ENCODE results near the gene PHLDA3.
"Not testable (repeated sequence)": the region's sequence is repeated elsewhere in the genome, so short reads cannot be mapped to it uniquely, and the experiment has no call there.

Gene PHLDA3

DNA sequence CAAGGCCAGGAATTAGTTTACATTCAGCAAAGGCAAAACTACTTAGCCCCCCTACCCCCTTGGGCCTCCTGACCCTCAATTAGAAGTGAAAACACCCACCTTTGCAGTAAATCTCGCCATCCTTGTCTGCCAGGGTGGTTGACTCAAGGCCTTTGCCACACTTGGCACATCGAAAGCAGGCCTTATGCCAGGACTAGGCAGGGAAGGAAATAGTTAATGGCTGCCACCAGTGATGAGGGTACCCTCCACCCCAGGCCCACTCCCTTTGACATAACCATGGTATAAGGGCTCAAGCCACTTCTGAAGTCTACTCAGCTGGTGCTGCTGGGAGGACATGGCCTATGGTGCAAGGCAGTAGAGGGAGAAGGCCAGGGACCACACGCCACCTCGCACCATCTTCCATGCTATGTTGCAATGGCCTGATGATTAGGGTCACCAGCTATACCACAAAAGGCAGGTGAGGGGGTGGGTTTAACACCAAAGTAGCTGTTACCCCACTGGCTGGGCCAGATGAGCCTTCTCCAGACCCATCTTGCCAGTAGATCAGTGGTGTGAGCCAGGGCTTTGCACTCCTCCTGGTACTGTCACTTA lies 16.3 kb upstream of the PHLDA3 start:
- DNase-seq = no peak

DNA sequence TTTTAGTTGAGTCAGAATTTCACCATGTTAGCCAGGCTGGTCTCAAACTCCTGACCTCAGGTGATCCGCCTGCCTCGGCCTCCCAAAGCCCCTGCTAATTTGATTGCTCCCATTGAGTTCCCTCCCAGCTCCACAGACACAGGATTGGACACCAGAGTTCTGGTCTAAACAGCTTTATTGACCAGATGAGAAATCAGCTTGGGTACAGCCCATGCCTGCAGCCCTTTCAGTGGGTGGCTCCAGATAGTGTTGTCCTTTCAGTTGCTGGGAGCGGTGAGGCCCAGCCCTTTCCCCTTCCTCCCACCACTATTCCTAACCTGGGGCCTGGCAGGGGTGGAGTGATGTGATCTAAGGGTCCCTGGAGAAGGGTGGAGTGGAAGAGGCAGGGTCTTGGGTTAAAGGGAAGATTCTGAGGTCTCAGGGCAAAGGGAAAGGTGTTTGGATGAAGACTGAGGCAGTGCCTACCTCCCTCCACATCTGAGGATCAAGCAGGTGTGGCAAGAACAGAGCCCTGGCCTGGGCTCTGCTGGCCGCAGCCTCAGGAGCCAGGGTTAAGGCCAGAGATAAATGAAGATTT lies 14.5 kb upstream of the PHLDA3 start:
- no peak for DNase-seq

DNA sequence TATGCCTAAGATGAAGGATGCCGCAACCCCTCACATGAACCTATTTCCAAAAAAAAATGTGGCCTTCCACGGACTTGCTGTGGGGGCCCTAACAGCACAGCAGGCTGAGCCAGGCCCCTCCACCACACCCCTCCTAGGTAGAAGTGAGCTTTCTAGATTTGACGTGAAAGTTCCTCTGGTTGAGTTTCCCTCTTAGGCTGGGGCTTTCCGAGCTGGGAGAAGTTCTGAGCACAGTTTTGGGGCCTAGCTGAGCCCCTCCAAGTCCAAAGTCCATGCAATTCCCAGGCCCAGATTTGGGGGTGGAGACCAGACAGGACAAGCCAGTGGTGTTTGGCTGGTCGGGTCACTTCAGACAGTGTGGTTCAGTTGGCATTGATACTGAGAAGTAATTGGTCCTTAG lies 13.8 kb upstream of the PHLDA3 start:
- DNase-seq = no peak

DNA sequence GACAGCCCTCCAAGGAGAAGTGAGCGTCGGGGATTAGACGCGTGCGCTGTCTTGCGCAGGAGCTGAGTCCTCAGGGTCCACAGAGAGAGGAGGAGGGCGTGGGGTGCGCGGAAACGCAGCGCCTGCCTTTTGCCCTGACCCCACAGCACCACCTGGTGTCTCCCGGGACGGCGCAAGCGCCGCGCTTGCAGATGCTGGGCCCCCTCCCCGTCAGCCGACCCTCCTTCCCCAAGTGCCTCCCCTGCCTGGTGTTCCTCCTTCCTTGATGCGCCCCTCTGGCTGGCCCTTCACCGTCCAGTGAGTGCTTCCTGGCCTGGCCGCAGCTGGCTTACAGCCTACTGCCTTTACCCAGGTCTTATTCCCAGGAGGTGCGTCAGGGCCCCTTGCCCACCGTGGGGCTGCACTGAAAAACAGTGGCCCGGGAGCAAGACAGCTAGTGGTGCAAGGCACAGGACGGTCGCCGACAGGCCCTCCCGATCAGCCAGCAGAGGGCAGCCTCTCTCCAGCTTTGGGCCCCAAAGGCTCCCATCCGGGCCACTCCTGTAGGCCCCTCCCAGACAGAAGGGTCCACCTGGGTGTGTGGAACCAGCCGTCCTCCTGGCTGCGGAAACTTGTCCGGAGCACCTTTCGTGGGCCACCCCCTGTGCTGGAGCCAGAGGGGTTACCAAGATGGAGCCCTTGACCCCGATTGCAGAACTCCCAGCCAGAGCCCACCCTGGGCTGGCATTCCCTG lies 12.9 kb upstream of the PHLDA3 start:
- peak; percentile 77 for DNase-seq

DNA sequence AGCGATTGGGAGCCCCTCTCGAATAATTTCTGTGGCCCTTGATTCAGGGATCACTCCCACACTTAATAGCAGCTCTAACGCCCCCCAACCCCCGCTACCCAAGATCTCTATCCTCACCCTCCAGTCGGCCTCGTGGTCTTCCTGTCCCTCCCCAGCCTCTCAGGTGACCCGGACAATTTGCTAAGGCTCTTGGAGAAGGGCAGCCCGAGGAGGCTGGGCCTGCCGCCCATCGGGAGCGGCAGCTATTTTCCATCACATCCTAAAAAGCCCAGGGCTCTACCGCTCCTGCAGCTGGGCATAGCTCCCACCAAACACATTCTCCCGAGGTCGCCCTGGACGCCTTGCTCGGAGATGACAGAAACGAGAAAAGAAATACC lies 12.0 kb upstream of the PHLDA3 start:
- DNase-seq = no peak

DNA sequence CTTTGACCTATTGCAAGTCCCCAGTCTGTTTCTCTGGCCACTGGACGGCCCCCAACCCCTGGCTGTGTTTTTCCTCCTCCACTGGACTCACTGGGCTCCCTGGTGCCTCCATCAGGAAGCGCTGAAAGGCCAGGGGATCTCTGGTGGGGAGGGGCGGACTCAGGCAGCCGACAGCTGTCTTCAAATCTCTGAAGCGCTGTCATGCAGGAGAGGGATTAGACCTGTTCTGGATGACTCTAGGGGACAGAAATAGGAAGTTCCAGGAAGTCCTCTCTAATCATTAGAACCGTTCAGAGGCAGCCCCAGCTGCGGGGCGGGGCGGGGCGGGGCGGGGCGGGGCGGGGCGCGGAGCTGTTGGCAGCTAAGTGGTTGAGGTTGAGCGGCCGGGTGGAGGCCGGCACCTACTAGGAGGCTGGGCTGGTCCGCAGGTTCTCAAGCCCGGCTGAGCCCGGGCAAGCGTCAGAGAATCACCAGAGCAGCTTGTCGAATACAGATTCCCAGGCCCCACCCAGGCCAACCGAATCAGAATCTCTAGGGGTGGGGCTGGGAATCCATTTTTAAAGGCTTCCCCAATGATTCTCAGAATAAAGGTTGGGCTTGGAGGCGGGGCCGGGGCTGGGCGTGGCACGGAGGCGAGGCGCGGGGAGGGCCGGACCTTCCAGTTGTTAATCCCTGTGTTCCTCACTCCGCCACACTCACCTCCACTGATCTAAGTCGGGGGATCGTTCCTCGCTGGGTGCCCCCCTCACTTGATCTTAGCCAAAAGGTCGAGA lies 11.4 kb upstream of the PHLDA3 start:
- no peak for DNase-seq

DNA sequence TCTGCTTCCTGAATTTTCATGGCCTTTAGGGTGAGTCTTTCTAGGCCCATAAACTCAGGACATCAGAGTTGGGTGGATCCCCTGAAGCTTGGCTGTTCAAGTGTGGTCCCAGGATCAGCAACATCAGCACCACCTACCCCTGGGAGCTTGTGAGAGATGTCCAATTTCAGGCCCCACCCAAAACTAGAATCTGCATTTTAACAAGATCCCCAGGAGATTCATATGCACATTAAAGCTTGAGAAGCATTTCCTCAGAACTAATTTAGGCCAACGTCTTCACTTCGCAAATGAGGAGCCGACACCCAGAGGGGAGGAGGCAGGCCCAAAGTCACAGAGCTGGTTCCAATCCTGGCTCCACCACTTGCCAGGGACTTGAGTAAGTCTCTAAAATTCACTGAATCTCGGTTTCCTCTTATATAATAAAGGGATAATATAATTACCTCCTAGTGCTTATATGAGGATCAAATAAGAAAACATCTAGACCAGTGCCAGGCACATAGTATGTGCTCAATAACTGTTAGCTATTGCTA lies 10.3 kb upstream of the PHLDA3 start:
- DNase-seq = no peak

DNA sequence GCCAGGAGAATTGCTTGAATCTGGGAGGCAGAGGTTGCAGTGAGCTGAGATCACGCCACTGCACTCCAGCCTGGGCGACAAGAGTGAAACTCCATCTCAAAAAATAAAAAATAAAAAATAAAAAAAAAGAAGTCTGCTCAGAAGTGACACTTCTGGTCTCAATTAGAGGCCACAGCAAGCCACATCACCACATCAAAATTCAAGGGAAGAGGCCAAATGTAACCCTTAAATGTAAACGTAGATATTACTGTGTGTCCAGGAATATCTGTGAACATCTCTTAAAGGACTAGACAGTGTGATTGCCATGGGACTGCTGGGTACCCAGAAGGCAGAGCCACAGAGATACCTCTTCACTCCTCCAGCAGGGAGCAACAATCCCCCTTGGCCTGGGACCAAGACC lies 9.7 kb upstream of the PHLDA3 start:
- DNase-seq = not testable (repeated sequence)

DNA sequence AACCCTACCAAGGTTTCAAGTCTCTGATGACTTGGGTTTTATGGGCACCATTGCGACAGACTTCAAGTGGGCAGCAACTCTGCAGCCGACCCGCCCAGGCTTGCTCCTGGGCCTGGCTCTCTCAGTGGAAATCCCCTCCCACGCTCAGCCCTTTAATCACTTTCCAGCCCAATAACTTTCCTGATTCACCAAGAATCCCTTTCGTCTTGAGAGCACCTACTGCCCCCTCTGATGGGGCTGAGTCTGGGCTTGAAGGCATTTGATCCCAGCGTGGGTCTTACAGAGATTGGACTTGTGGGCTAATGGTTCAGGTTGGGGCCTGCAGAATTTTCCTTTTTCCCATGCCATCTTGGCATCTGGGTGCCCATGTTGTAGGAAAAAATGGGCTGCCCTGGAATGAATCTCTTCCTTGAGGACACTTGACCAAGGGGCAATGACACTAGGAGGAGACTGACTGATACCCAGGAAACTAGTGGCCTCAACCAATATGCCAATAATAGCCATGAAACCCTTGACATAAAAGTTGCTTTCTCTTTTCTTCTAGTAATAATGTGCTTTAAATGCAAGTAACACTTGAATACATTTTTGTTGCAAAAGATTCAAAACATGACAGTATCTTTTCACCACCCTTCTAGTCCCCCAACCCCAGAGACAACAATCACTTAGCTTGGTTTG lies 7.8 kb upstream of the PHLDA3 start:
- no peak for DNase-seq

DNA sequence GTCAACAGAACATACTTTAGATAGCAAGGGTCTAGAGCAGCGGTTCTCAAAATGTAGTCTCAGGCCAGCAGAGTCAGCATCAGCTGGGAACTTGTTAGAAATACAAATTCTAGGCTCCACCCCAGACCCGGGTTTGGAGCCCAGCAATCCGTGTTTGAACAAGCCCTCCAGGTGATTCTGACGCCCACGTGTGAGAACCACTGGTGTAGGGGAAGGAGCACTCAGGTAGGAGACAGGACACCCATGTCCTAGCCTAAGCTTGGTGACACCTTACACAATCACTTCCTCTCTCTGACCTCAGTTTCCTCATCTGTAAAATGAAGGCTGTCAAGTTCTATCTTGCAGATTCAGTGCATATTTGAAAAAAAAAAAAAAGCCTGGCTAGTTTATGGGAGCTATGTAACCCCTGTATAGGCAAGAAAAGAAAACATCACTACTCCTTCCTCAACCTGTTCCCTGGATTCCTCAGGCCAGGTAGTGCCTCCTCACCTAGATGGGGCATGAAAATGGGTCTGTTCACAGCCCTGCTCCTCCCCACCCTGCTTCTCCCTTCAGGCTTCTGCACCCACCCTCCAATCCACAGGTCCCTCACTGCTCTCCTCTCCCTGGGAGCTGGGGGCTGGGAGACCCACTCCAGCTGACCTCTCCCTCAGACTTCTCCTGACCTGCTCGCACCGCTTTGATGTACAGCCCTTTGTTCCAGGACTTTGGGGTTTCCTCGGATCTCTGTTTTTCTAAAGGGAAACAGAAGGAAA lies 7.1 kb upstream of the PHLDA3 start:
- no peak for DNase-seq

DNA sequence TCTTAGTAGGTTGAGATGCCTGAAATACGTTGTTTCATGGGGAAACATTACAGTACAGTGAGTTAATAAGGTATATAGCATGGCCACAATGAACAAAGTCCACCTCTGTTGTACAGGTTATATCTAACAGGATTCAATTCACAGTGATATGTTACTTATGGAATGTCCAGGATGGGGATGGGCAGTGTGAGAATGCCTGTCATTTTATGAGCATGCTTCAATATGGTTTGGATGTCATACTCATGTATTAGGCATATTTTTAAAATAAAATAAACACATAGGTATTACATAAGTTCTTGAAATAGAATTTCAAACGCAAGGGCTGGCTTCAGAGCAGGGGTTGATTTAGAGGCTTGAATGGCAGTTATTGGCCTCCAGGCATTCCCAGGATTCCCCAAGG lies 6.1 kb upstream of the PHLDA3 start:
- peak; percentile 65 for DNase-seq

DNA sequence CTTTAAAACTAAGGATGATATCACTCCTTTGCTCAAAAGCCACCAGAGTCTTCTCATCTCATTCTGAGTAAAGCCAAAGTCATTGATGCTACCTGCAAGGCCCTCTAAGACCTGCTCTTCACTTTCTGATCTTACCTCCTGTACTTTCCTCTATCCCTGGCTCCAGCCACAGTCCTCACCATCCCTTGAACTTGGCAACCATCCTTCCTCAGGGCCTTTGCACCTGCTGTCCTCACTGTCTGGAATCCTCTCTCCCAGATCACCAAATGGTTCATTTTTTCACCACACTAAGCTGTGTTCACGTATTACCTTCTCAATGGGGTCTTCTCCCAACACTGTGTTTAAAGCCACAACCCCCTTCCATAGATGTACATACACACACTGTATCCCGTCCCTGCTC lies 4.3 kb upstream of the PHLDA3 start:
- no peak for DNase-seq

DNA sequence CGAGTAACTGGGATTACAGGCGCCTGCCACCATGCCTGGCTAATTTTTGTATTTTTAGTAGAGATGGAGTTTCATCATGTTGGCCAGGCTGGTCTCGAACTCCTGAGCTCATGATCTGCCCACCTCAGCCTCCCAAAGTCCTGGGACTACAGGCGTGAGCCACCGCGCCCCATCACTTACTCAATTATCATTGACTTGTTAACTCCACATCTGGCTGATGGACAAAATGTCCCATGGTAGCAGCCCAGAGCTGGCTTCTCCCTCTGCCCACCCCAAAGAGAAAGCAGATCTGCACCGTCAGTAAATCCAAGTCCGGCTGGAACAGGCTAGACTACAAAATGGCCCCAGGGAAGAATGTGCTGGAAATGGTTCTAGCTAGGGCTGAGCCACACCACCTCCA lies 3.3 kb upstream of the PHLDA3 start:
- not testable (repeated sequence) for DNase-seq

DNA sequence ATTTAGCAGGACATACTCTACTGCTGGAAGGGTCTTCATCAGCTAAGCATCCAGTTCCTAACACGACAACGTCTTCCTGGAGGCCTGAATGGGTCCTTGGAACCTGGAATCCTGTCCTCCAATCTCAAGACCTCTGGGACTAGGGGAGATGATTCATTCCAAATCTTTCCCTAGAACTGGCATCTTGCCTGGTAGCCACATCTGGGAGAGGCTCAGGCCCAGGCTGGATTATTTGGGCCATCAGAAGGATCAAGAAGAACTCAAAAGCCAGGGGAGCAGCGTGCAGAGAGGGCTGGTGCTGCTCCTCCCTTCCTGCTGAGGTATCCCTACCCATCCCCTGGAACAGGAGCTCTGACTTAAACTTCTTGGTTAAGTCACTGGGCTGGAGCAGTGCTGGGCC lies 2.8 kb upstream of the PHLDA3 start:
- peak; percentile 82 for DNase-seq

DNA sequence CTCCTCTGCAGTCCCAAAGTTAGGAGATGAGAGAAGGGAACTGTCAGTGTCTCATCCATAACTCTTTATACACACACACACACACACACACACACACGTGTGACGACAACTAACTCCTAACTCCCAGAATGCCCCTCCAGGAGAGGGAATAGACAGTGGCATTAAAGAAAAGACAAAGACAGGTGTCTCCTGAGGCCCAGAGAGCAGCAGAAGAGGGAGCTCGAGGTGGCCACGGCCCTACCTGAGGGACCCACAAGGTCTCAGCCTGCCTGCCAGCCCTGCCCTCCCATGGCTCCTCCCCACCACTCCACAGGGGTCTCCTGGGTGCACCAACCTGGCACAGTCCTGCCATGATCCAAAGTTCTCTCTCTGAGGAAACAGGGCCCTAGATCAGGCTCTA lies 1.6 kb upstream of the PHLDA3 start:
- no peak for DNase-seq

DNA sequence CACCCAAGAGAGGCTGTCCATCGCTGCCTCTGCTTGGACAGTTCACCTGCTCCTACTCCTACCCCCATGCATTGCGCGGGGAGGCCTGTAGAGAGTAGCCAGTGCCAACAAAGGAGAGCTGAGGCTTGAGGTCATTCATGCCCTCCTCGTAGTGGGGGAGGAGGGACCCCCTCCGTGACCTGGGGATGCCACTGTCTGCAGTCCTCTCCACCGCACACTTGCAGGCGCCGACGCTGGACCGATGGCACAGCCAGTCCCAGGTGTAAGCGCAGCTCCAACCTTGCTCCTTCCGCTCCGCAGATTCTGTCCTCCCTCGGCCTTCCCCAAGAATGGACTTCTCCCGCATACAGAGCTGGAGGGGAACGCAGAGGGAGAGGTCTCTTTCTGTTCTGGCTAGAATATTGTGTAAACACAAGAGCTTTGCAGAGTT lies 672 bp upstream of the PHLDA3 start:
- no peak for DNase-seq

DNA sequence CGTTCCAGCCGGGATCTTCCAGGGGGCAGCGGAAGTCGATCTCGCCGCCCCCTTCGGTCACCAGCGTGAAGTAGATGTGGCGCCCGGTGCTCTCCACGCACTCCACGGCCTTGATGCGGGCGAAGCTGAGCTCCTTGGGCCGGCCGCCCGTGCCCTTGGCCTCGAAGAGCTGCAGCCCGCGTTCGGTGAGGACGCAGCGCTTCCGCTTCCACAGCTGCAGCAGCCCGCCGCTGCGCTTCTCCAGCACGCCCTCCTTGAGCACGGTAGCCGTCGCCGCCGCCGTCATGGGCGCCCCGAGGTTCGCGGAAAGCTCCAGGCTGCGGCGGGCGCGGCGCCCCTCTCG lies 516 bp downstream of the PHLDA3 start:
- DNase-seq = no peak

DNA sequence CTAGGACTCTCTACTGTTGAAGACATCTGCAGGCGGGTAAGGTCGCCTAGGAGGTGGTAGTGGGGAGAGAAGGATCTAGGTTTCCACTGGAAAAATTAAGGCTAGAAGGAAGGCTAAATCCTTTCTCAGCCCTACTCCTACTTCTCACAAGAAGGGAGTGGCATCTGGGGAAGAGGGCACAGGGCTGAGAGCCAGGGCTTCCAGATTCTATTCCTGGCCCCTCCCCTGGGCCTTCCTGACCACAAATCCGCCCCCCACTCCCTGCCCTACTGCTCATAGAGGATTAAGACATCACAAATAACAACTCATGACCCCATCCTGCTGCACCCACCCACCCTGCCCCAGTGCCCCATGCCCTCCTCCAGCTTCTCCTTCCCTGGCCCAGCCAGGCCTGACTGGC lies 2.5 kb downstream of the PHLDA3 start:
- no peak for DNase-seq

DNA sequence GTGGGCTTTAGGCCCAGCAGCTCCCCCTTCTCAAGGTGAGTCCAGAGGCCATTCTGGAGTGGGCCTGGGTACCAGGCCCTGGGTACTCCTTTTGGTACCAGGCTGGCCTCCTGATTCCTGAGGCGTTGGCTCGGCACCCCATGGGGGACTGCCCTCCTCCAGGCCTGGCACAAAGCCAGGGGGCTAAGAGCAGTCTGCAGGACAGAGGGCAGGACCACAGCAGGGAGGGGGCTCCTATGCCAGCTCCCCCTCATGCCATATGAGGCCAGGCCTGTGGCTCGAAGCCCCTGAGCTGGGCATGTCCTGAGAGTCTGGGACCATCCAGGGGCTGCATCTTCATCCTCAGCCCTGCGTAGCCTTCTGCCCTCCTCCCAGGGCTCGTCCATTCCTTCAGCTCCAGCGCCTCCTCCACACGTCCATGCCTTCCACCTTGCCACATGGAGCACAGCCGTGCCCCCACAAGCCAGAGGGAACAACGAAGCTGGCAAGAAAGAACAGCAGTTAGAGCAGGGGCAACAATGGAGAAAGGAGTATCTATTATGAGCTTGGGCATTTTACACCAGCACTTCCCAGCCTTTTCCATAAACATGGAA lies 3.2 kb downstream of the PHLDA3 start:
- DNase-seq = no peak

DNA sequence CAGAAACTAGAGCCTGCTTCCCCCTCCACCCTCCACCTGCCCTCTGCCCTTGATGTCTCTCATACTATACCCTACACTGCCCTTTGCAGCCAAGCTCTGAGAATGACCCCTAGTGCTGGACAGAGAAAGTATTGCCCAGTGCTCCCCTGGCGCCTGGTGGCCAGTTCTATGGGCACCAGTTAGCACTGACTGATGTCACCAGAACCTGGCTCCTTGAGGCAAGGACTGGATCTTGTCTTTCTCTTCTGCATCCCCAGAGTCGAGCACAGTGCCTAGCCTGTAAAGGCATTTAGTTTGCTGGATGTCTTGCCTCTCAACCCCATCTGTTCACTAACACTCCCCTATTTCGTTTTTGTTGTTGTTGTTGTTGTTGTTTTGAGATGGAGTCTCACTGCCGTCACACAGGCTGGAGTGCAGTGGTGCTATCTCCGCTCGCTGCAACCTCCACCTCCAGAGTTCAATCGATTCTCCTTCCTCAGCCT lies 5.9 kb downstream of the PHLDA3 start:
- DNase-seq = no peak

DNA sequence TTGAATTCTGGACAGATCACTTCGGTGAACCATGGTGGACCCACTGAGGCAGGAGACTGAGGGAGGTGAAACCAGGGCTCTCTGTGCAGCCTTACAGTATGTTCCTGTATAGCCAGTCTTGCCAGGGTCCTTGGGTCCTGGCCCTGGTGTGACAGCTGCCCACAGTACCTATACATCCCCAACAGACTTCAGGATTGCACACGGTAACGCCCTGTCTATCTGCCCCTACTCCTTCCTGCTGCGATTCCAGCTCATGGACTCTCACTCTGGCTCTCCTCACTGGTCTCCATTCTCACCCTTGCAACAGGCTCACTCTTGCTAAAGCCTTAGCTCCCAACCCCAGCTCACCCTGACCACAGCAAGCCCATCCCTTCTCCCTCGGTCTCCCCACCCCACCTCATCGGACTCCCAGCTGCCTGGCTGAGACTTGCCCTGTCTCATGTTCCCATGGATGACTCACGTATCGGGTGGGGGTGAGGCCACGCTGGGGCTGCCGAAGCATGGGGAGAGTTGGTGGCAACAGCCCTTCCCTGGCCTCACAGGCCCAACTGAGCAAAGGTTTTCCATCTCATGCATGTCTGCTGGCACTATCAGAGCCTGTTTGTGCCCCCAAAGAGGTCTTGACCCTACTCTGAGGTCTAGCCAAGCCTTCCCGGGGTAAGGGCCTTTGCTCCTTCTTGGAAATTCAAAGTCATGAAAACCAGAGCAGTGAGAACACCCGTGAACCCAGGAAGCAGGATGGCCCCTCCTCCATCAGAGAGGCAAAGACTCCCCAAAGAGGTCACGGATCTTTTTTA lies 7.1 kb downstream of the PHLDA3 start:
- DNase-seq = peak; percentile 98
